ENCODE results near the gene CLTA. TPM values are rescaled to one million over a fixed set of nuclear protein-coding genes. Genes with fewer than 3 reads are reported as not detected.

Gene CLTA
- total and polyA plus RNA-seq, 4 donors = 117 to 191 (median 141) TPM

DNA sequence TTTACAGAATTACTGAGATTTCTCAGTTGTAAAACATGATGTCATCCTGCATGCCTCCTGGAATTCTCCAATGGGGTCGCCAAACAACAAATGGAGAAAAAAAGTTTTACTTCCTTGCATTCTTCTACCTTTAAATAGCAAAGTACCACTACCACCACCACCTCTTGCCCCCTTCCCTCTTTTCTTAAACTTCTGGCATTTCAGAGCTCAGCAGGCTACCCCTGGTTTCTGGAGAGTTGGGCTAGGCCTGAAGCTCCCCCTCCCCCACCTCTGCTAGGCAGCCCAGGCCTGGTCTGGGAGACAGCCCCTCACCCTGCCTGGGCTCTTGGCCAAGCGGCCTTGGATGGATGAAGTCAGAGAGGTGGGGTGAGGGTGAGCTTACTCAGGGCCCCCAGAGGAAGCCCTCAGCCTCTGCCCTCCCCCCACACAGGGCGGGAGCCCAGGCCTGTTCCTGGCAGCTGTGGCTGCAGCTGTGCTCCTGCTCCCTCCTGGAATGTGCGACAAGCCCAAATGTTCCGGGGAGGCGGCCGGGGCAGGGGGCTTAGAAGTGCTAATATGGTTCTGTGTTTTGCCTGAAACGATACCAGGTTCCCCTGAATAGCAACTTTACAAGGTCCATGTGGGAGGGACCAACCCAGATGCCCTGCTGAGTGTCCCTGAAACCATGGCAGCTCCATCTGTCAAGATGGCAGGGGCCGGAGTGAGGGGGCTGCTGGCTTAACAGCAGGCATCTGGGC, 27.5 kb upstream of the CLTA start:
- H3K4me1 ChIP-seq (ENCODE audit: control insufficient read depth in 1 of 2, insufficient read depth in 2 of 2, low read length in 2 of 2) = no peaks in the 10 kb centered on the region

DNA sequence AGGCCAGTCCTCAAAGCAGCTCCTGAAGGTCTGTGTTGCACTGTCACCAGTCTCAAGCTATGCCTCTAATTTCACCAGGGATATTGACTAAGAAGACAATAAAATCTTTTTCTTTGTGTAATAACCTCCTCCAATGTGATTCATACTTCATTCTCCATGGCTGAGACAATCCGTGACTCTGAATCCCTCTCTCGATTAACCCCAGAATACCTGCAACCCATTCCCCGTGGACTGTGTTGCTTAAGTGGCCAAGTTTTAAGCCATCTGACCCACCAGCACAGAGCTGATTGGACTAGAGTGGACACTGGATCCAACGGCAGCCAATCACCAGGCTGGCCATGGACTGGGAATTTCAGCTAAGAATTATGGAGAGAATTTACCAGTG, 26.9 kb upstream of the CLTA start:
- Histone ChIP-seq H3K4me1 (ENCODE audit: control insufficient read depth in 1 of 2, insufficient read depth in 2 of 2, low read length in 2 of 2) (no peaks in the 10 kb centered on the region), H3K27ac (ENCODE audit: low read depth in 1 of 2, low read length in 2 of 2) (peak overlapping the region in 1 of 2 donors; percentile 69), H3K27me3 (ENCODE audit: control insufficient read depth in 1 of 2, insufficient read depth in 2 of 2, low read length in 1 of 2) (no peaks in the 10 kb centered on the region), H3K4me3 (ENCODE audit: low read length in 2 of 2) (no peak overlapping the region), H3K36me3 (ENCODE audit: control insufficient read depth in 1 of 2, insufficient read depth in 2 of 2, low read length in 1 of 2) (no peaks in the 10 kb centered on the region), H3K9me3 (ENCODE audit: control insufficient read depth, low read length) (no peaks in the 10 kb centered on the region)
- intact Hi-C loops (cut with DNase I) = no loop called here
- WGBS, 2 donors = 30 to 34% methylated on average over 4 of the region's 4 CpGs
- no peak for ATAC-seq (ENCODE audit: low FRiP score)
- DNase-seq = no peak

More for the DNA sequence above, 27.5 kb upstream of the CLTA start:
- intact Hi-C loops (cut with DNase I) = no loop called here
- H3K9me3 ChIP-seq (ENCODE audit: control insufficient read depth, low read length) = no peaks in the 10 kb centered on the region
- WGBS, 2 donors = 4 to 9% methylated on average over 9 of the region's 9 CpGs
- no peaks in the 10 kb centered on the region for H3K27me3 ChIP-seq (ENCODE audit: control insufficient read depth in 1 of 2, insufficient read depth in 2 of 2, low read length in 1 of 2)
- peak overlapping the region; percentile 54 to 69 for H3K27ac ChIP-seq (ENCODE audit: low read depth in 1 of 2, low read length in 2 of 2)
- H3K4me3 ChIP-seq (ENCODE audit: low read length in 2 of 2) = no peak overlapping the region
- ATAC-seq (ENCODE audit: low FRiP score) (peak; percentile 77), DNase-seq (peak; percentile 86 to 90)
- no peaks in the 10 kb centered on the region for H3K36me3 ChIP-seq (ENCODE audit: control insufficient read depth in 1 of 2, insufficient read depth in 2 of 2, low read length in 1 of 2)

DNA sequence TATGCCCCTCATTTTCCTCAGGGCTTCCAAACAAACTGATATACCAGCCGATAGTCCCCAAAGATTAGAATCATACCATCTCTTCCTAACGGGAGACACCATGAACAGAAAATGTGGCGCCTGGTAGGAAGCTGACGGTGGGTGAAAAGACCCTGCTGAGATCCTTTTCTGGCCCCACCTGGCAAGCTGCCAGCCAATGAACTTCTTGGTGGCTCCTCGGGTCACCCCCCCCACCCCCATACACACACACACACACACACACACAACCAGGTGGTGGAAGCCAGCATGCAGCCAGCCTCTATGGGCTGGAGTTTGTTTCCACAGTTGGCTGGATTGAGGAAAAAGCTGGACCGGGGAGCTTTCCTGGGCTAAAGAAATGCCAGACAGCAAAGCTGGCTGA, 26.3 kb upstream of the CLTA start:
- WGBS, 2 donors = 68 to 74% methylated on average over 6 of the region's 6 CpGs
- no peaks in the 10 kb centered on the region for H3K36me3 ChIP-seq (ENCODE audit: control insufficient read depth in 1 of 2, insufficient read depth in 2 of 2, low read length in 1 of 2)
- H3K9me3 ChIP-seq (ENCODE audit: control insufficient read depth, low read length) = no peaks in the 10 kb centered on the region
- DNase-seq (peak in 1 of 2 donors; percentile 78), ATAC-seq (ENCODE audit: low FRiP score) (no peak)
- no peaks in the 10 kb centered on the region for H3K27me3 ChIP-seq (ENCODE audit: control insufficient read depth in 1 of 2, insufficient read depth in 2 of 2, low read length in 1 of 2)
- H3K27ac ChIP-seq (ENCODE audit: low read depth in 1 of 2, low read length in 2 of 2) = no peak overlapping the region
- no peaks in the 10 kb centered on the region for H3K4me1 ChIP-seq (ENCODE audit: control insufficient read depth in 1 of 2, insufficient read depth in 2 of 2, low read length in 2 of 2)
- H3K4me3 ChIP-seq (ENCODE audit: low read length in 2 of 2) = no peak overlapping the region
- intact Hi-C loops (cut with DNase I) = no loop called here

DNA sequence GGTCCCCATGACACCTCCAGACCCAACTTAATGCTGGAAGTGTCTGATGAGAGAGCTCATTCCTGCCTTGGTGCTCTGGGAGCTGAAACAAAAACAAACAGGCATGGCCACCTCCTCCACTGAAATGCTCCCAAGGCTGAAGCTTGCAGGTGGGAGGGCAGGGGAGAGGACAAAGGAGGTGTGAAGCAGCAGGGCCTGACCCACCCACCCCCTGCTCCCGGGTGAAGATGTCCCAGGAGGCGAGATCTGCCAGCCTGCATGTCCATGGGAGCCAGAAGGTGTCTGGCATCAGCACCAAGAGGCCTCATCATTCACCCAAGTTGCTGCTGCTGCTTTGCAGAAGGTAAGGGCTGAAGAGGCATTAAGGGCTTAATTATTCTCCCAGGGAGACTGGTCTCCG, 25.7 kb upstream of the CLTA start:
- 85 to 87% methylated on average over 3 of the region's 3 CpGs for WGBS, 2 donors
- intact Hi-C loops (cut with DNase I) = no loop called here
- H3K27ac ChIP-seq (ENCODE audit: low read depth in 1 of 2, low read length in 2 of 2) = peak overlapping the region in 1 of 2 donors; percentile 2

DNA sequence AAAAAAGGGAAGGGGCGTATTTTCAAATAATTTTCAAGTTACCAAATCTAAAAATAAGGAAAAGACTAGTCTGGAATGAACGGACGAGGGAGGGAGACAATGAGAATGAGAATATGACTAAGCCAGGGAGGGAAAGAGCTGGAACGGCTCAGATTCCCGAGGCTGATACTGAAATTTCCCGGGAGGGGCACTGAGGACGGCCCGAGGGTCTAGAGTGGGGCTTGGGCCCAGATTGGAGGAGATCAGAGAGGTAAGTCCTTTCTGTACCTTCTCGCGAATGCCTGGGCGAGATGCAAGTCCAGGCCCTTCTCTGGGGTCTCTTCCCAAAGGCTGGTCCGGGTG, 24.9 kb upstream of the CLTA start:
- H3K4me1 ChIP-seq (ENCODE audit: control insufficient read depth in 1 of 2, insufficient read depth in 2 of 2, low read length in 2 of 2) = no peaks in the 10 kb centered on the region
- 5 to 7% methylated on average over 12 of the region's 12 CpGs for WGBS, 2 donors

More for the DNA sequence above, 25.7 kb upstream of the CLTA start:
- H3K27me3 ChIP-seq (ENCODE audit: control insufficient read depth in 1 of 2, insufficient read depth in 2 of 2, low read length in 1 of 2) = no peaks in the 10 kb centered on the region
- H3K9me3 ChIP-seq (ENCODE audit: control insufficient read depth, low read length) = no peaks in the 10 kb centered on the region
- no peak overlapping the region for H3K4me3 ChIP-seq (ENCODE audit: low read length in 2 of 2)
- H3K4me1 ChIP-seq (ENCODE audit: control insufficient read depth in 1 of 2, insufficient read depth in 2 of 2, low read length in 2 of 2) = no peaks in the 10 kb centered on the region
- peak in 1 of 2 donors; percentile 52 for DNase-seq
- no peaks in the 10 kb centered on the region for H3K36me3 ChIP-seq (ENCODE audit: control insufficient read depth in 1 of 2, insufficient read depth in 2 of 2, low read length in 1 of 2)
- no peak for ATAC-seq (ENCODE audit: low FRiP score)

DNA sequence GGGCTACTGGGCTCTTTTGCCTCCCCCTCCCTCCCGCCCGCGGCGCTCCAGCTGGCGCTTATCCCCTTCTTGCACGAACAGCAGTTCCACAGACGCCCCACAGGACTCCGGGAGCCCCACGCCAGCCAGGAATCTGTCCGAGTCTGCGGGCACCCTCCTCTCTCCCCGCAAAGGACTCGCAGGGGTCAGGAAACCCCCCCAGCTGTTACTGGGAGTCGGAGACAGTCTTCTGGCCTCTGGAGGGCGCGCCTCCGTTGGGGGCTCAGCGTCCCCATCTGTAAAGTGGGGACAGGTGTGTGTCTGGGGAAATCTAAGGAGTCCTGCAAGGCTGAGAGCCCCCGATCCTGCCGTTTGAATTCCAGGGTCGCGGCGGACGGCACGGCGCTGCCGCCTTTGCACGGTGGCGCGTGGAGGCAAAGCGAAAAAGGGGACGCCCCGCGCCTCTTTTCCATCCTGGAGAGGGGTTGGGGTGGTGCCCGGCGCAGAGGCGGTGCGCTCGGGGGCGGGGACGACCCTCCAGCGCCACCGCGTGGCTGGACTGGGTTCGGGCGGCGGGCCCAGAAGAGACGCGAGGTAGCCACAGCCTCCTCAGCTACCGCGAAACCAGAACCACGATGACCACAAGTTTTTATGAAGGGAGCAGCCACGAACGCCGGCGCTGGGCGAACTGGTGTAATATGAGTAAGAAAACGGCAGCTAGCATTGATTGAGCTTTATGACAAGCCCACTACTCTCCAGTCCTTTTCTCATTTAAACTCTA, 24.4 kb upstream of the CLTA start:
- Histone ChIP-seq H3K9me3 (ENCODE audit: control insufficient read depth, low read length) (no peaks in the 10 kb centered on the region), H3K4me3 (ENCODE audit: low read length in 2 of 2) (peak overlapping the region; percentile 21 to 42), H3K36me3 (ENCODE audit: control insufficient read depth in 1 of 2, insufficient read depth in 2 of 2, low read length in 1 of 2) (no peaks in the 10 kb centered on the region), H3K4me1 (ENCODE audit: control insufficient read depth in 1 of 2, insufficient read depth in 2 of 2, low read length in 2 of 2) (no peaks in the 10 kb centered on the region), H3K27ac (ENCODE audit: low read depth in 1 of 2, low read length in 2 of 2) (no peak overlapping the region), H3K27me3 (ENCODE audit: control insufficient read depth in 1 of 2, insufficient read depth in 2 of 2, low read length in 1 of 2) (no peaks in the 10 kb centered on the region)
- WGBS, 2 donors = 0 to 1% methylated on average over 38 to 58 of the region's 58 CpGs
- intact Hi-C loops (cut with DNase I) = loop anchor here (1.0 to 2.0 kb wide), 4 partner anchors 18 to 64 kb away; partner anchors contain the start of gene GLIPR2 (in 1 of the 2)
- ATAC-seq (ENCODE audit: low FRiP score) (peak; percentile 97), DNase-seq (peak; percentile 89 to 95)

More for the DNA sequence above, 24.9 kb upstream of the CLTA start:
- intact Hi-C loops (cut with DNase I) = loop anchor here (1.0 to 2.0 kb wide), 4 partner anchors 17 to 63 kb away; partner anchors contain the start of gene GLIPR2 (in 1 of the 2)
- Histone ChIP-seq H3K36me3 (ENCODE audit: control insufficient read depth in 1 of 2, insufficient read depth in 2 of 2, low read length in 1 of 2) (no peaks in the 10 kb centered on the region), H3K9me3 (ENCODE audit: control insufficient read depth, low read length) (no peaks in the 10 kb centered on the region), H3K27ac (ENCODE audit: low read depth in 1 of 2, low read length in 2 of 2) (no peak overlapping the region), H3K4me3 (ENCODE audit: low read length in 2 of 2) (no peak overlapping the region), H3K27me3 (ENCODE audit: control insufficient read depth in 1 of 2, insufficient read depth in 2 of 2, low read length in 1 of 2) (no peaks in the 10 kb centered on the region)
- DNase-seq (no peak), ATAC-seq (ENCODE audit: low FRiP score) (peak; percentile 69)

DNA sequence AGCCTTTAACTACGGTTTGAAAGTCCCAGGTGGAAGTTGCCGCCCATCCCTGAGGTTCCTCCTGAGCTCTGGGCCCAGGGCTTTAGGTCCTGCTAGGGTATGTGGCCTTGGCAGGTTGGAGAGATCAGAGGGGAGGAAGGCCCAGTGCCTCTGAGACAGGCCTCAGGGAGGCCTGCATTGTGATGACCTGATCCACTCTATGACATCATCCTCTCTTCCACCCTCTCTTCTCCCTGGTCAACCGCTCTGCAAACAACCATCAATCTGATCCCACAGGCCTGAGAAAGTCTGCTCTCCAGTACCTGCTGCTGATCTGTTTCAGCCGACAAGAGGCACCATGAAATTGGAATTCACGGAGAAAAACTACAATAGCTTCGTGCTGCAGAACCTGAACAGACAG, 21.6 kb upstream of the CLTA start, which contains the start of gene CCIN:
Gene CCIN, plus strand, starts transcription at position 223 of the 400 bp plus-strand sequence. Its CDS starts 115 bp downstream, at position 338.
- Histone ChIP-seq H3K27ac (ENCODE audit: low read depth in 1 of 2, low read length in 2 of 2) (no peak within 1 kb of the TSS), H3K4me3 (ENCODE audit: low read length in 2 of 2) (no peak within 1 kb of the TSS), H3K4me1 (ENCODE audit: control insufficient read depth in 1 of 2, insufficient read depth in 2 of 2, low read length in 2 of 2) (no peaks in the 10 kb centered on the region), H3K27me3 (ENCODE audit: control insufficient read depth in 1 of 2, insufficient read depth in 2 of 2, low read length in 1 of 2) (no peaks in the 10 kb centered on the region), H3K36me3 (ENCODE audit: control insufficient read depth in 1 of 2, insufficient read depth in 2 of 2, low read length in 1 of 2) (no peaks in the 10 kb centered on the region), H3K9me3 (ENCODE audit: control insufficient read depth, low read length) (no peaks in the 10 kb centered on the region)
- ATAC-seq (ENCODE audit: low FRiP score) (no peak), DNase-seq (no peak)
- WGBS, 2 donors = 93 to 95% methylated on average over 6 of the region's 6 CpGs
- intact Hi-C loops (cut with DNase I) = no loop called here

DNA sequence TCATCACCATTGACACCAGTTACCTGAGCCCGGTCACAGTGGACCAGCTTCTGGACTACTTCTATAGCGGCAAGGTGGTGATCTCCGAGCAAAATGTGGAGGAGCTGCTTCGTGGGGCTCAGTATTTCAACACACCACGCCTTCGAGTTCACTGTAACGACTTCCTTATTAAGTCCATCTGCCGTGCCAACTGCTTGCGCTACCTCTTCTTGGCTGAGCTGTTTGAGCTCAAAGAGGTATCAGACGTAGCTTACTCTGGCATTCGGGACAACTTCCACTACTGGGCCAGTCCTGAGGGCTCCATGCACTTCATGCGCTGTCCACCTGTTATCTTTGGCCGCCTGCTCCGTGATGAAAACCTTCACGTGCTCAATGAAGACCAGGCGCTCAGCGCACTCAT, 21.0 kb upstream of the CLTA start:
- Histone ChIP-seq H3K4me3 (ENCODE audit: low read length in 2 of 2) (no peak overlapping the region), H3K9me3 (ENCODE audit: control insufficient read depth, low read length) (no peaks in the 10 kb centered on the region), H3K27ac (ENCODE audit: low read depth in 1 of 2, low read length in 2 of 2) (no peak overlapping the region), H3K36me3 (ENCODE audit: control insufficient read depth in 1 of 2, insufficient read depth in 2 of 2, low read length in 1 of 2) (no peaks in the 10 kb centered on the region), H3K4me1 (ENCODE audit: control insufficient read depth in 1 of 2, insufficient read depth in 2 of 2, low read length in 2 of 2) (no peaks in the 10 kb centered on the region), H3K27me3 (ENCODE audit: control insufficient read depth in 1 of 2, insufficient read depth in 2 of 2, low read length in 1 of 2) (no peaks in the 10 kb centered on the region)
- DNase-seq (no peak), ATAC-seq (ENCODE audit: low FRiP score) (no peak)
- WGBS, 2 donors = 93 to 97% methylated on average over 17 of the region's 17 CpGs
- intact Hi-C loops (cut with DNase I) = no loop called here

Measured in aorta (tissue), 5 donors.